K562 (cell line): ENCODE results near the gene CCDC28B. TPM values are rescaled to one million over a fixed set of nuclear protein-coding genes. Genes with fewer than 3 reads are reported as not detected.

Experiments used
- BCL6 ChIP-seq: fragments of 250-450 bp; sonication (Bioruptor Pico); IDR thresholded peaks from 2 replicates; pipeline ENCODE4 v1.4.0; 2020
- BRCA1 ChIP-seq, 2 experiments: fragments of 450-650 bp in 1 of 2; sonication (generic) in 1 of 2; formaldehyde crosslinking in 1 of 2; IDR thresholded peaks; 2 replicates each; pipeline versions ENCODE4 v1.5.0 to v1.6.1; 2017 to 2020; ENCODE audit warnings: mild to moderate bottlenecking in 1 of 2, missing genetic modification reagents in 1 of 2
- COPS2 ChIP-seq: fragments of 450-650 bp; conservative IDR thresholded peaks from 2 replicates; pipeline ENCODE4 v1.6.1; 2016; ENCODE audit warnings: mild to moderate bottlenecking, moderate library complexity
- FOXA3 ChIP-seq, 2 experiments: fragments of 450-650 bp in 1 of 2; sonication (generic) in 1 of 2; formaldehyde crosslinking; IDR thresholded peaks in 1 of 2; conservative IDR thresholded peaks in 1 of 2; 2 replicates each; pipeline versions ENCODE4 v1.4.0 to v1.8.0; 2020 to 2022; ENCODE audit warnings: mild to moderate bottlenecking in 2 of 2, missing genetic modification reagents in 1 of 2
- FOXJ3 ChIP-seq: sonication (generic); formaldehyde crosslinking; IDR thresholded peaks from 2 replicates; pipeline ENCODE4 v1.4.0; 2020; ENCODE audit warnings: mild to moderate bottlenecking, missing genetic modification reagents
- FOXP1 ChIP-seq: sonication (generic); formaldehyde crosslinking; IDR thresholded peaks from 2 replicates; pipeline ENCODE4 v1.8.0; 2022; ENCODE audit warnings: mild to moderate bottlenecking, missing genetic modification reagents
- HCFC1 ChIP-seq: IDR thresholded peaks from 2 replicates; pipeline ENCODE4 v1.6.1; 2012; ENCODE audit warnings: low read depth, low read length, improper control_type of control experiment
- HMGN3 ChIP-seq: IDR thresholded peaks from 2 replicates; pipeline ENCODE4 v1.6.1; 2011; ENCODE audit warnings: borderline replicate concordance, low read depth, mild to moderate bottlenecking, mixed read lengths, low read length; ENCODE audit not compliant: insufficient read length; ENCODE audit errors: extremely low read depth
- KDM2B ChIP-seq: fragments of 250-450 bp; sonication (Bioruptor Pico); IDR thresholded peaks from 2 replicates; pipeline ENCODE4 v1.8.0; 2021; ENCODE audit warnings: mild to moderate bottlenecking, moderate library complexity
- LEF1 ChIP-seq: fragments of 450-650 bp; IDR thresholded peaks from 2 replicates; pipeline ENCODE4 v1.6.1; 2016; ENCODE audit warnings: mild to moderate bottlenecking
- MEF2A ChIP-seq: IDR thresholded peaks from 2 replicates; pipeline ENCODE4 v1.6.1; 2011; ENCODE audit warnings: low read depth, mild to moderate bottlenecking, low read length, moderate library complexity; ENCODE audit not compliant: control insufficient read depth
- NEUROD1 ChIP-seq: fragments of 150-350 bp; IDR thresholded peaks from 2 replicates; pipeline ENCODE4 v1.6.1; 2014; ENCODE audit warnings: borderline replicate concordance, low read length, low read depth; ENCODE audit not compliant: partially characterized antibody
- NR2F6 ChIP-seq: fragments of 450-650 bp; formaldehyde crosslinking; IDR thresholded peaks from 2 replicates; pipeline ENCODE4 v1.4.0; 2020; ENCODE audit warnings: mild to moderate bottlenecking
- POLR2G ChIP-seq: fragments of 200-400 bp; formaldehyde crosslinking; IDR thresholded peaks from 2 replicates; pipeline ENCODE4 v1.6.1; 2017; ENCODE audit warnings: low read depth, mild to moderate bottlenecking, antibody characterized with exemption, low read length, moderate library complexity
- TCFL5 ChIP-seq: fragments of 250-450 bp; sonication (Bioruptor Pico); conservative IDR thresholded peaks from 2 replicates; pipeline ENCODE4 v1.6.1; 2021; ENCODE audit warnings: mild to moderate bottlenecking, moderate library complexity, matching md5 sums
- ZFX ChIP-seq: sonication (generic); formaldehyde crosslinking; IDR thresholded peaks from 2 replicates; pipeline ENCODE4 v1.8.0; 2022; ENCODE audit warnings: mild to moderate bottlenecking, missing genetic modification reagents, moderate library complexity
- ZNF212 ChIP-seq: fragments of 450-650 bp; formaldehyde crosslinking; IDR thresholded peaks from 2 replicates; pipeline ENCODE4 v1.4.0; 2020; ENCODE audit warnings: mild to moderate bottlenecking
- ZNF778 ChIP-seq: fragments of 450-650 bp; formaldehyde crosslinking; IDR thresholded peaks from 2 replicates; pipeline ENCODE4 v1.4.0; 2020; ENCODE audit warnings: mild to moderate bottlenecking, moderate library complexity
- polyA plus RNA-seq, 8 experiments: library from polyadenylated mRNA; depleted of rRNA in 4 of 8; stranded (reverse) in 5 of 8; unstranded in 3 of 8; fragments of >200 nt; fragmentation: Nextera tagmentation in 2 of 8; fragmentation: Illumina TruSeq in 1 of 8; extraction: Ambion mirVana in 2 of 8; extraction: Trizol in 1 of 8; gene quantifications; 2 replicates each; pipeline versions ENCODE4 v1.2.1 to v1.2.3, GENCODE V29; 2011 to 2014; ENCODE audit warnings: inconsistent platforms in 1 of 8, missing spikeins in 1 of 8
- total RNA-seq, 7 experiments: library from RNA; depleted of rRNA in 6 of 7; stranded (reverse); fragments of >200 nt in 6 of 7; fragmentation: Illumina TruSeq in 2 of 7; extraction: Trizol in 2 of 7; gene quantifications; 2 replicates each; pipeline versions ENCODE4 v1.2.1 to v1.2.3, GENCODE V29; 2011 to 2021; ENCODE audit warnings: low replicate concordance in 1 of 7
- TF ChIP-seq, protein P1 (sequence below): fragments of 250-450 bp; sonication (Bioruptor Pico); IDR thresholded peaks from 2 replicates; pipeline ENCODE4 v1.4.0; 2020; ENCODE audit warnings: mild to moderate bottlenecking, moderate library complexity
- TF ChIP-seq, protein P2 (sequence below): fragments of 450-650 bp; formaldehyde crosslinking; IDR thresholded peaks from 2 replicates; pipeline ENCODE4 v1.4.0; 2020; ENCODE audit warnings: mild to moderate bottlenecking, moderate library complexity
- TF ChIP-seq, protein P3 (sequence below): sonication (generic); IDR thresholded peaks from 2 replicates; pipeline ENCODE4 v1.6.1; 2016
- TF ChIP-seq, protein P4 (sequence below): IDR thresholded peaks from 2 replicates; pipeline ENCODE4 v1.6.1; 2012; ENCODE audit warnings: low read depth, low read length, improper control_type of control experiment, borderline replicate concordance

Gene CCDC28B
- total and polyA plus RNA-seq, 9 of the 15 experiments (the other 6 are each of a cell fraction or from before 2014, with no cell fraction given), result 5.7 to 54.5 (median 31.7) TPM

DNA sequence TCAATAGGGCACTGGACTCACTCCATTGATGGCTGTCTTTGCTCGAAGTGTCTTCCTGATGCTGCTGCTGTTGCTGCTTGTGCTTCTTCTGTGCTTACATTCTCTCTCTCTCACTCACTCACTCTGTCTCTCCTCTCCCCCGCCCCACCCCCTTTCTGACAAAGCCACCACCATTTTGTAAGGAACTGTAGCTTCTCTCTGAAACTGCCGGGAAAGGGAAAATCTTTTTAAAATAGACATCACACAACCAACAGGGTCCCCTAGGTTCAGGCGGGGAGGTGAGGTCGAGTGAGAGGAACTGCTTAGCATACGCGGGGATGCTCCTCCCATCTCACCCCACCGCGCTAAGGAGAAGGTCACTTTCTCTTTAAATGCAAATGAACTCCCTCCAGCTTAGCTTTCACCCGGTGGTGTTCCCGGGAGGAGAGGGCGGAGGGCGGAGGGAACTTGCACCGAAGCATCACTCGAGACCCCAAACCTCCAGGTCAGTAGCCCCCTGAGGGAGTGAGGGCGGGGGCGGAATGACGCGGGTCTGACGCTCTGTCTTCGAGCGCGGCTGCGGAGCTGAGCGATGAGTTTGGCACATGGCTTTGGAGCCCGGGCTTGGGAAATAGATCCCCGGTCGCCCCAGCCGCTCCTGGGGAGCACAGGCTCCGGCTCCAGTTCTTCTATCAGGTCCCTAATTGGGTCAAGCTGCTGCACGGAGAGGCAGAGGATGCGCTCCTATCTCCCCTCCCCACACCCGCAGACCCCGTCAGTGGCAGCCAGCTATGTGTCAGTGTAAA, at the start of gene CCDC28B (continued):
- TF ChIP-seq LEF1 (no peak), FOXA3 (CRISPR knock-in tag; conservative IDR thresholded peaks at IDR 0.05 in 1 of 2, IDR thresholded peaks at IDR 0.05 in 1 of 2) (peak in 1 of 2 experiments; percentile 83; a peak in 1 of 4 replicates), BCL6 (CRISPR knock-in tag) (no peak), NR2F6 (CRISPR knock-in tag) (no peak), FOXP1 (CRISPR knock-in tag) (peak; percentile 80), ZNF212 (no peak), ZFX (CRISPR knock-in tag) (0 out of 2 replicates have a peak, but pooled peaks have one; percentile 24), NEUROD1 (peak; percentile 16), MEF2A (no peak), HMGN3 (peak; percentile 29), HCFC1 (no peak), COPS2 (no peak), POLR2G (peak; percentile 76), BRCA1 (IDR thresholded peaks at IDR 0.05) (no peak), BRCA1 (CRISPR knock-in tag; IDR thresholded peaks at IDR 0.05) (no peak), KDM2B (no peak), TCFL5 (CRISPR knock-in tag) (no peak), FOXJ3 (CRISPR knock-in tag) (no peak), ZNF778 (CRISPR knock-in tag) (no peak)
- TF ChIP-seq, protein P1, sequence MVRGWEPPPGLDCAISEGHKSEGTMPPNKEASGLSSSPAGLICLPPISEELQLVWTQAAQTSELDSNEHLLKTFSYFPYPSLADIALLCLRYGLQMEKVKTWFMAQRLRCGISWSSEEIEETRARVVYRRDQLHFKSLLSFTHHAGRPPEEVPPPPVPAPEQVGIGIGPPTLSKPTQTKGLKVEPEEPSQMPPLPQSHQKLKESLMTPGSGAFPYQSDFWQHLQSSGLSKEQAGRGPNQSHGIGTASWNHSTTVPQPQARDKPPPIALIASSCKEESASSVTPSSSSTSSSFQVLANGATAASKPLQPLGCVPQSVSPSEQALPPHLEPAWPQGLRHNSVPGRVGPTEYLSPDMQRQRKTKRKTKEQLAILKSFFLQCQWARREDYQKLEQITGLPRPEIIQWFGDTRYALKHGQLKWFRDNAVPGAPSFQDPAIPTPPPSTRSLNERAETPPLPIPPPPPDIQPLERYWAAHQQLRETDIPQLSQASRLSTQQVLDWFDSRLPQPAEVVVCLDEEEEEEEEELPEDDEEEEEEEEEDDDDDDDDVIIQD (CRISPR knock-in tag), result no peak
- TF ChIP-seq, protein P2, sequence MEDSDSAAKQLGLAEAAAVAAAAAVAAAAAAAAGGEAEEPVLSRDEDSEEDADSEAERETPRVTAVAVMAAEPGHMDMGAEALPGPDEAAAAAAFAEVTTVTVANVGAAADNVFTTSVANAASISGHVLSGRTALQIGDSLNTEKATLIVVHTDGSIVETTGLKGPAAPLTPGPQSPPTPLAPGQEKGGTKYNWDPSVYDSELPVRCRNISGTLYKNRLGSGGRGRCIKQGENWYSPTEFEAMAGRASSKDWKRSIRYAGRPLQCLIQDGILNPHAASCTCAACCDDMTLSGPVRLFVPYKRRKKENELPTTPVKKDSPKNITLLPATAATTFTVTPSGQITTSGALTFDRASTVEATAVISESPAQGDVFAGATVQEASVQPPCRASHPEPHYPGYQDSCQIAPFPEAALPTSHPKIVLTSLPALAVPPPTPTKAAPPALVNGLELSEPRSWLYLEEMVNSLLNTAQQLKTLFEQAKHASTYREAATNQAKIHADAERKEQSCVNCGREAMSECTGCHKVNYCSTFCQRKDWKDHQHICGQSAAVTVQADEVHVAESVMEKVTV (CRISPR knock-in tag), result peak; percentile 34; the same call in 1 of the 2 replicates
- TF ChIP-seq, protein P3, sequence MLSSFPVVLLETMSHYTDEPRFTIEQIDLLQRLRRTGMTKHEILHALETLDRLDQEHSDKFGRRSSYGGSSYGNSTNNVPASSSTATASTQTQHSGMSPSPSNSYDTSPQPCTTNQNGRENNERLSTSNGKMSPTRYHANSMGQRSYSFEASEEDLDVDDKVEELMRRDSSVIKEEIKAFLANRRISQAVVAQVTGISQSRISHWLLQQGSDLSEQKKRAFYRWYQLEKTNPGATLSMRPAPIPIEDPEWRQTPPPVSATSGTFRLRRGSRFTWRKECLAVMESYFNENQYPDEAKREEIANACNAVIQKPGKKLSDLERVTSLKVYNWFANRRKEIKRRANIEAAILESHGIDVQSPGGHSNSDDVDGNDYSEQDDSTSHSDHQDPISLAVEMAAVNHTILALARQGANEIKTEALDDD, result no peak
- TF ChIP-seq, protein P4, sequence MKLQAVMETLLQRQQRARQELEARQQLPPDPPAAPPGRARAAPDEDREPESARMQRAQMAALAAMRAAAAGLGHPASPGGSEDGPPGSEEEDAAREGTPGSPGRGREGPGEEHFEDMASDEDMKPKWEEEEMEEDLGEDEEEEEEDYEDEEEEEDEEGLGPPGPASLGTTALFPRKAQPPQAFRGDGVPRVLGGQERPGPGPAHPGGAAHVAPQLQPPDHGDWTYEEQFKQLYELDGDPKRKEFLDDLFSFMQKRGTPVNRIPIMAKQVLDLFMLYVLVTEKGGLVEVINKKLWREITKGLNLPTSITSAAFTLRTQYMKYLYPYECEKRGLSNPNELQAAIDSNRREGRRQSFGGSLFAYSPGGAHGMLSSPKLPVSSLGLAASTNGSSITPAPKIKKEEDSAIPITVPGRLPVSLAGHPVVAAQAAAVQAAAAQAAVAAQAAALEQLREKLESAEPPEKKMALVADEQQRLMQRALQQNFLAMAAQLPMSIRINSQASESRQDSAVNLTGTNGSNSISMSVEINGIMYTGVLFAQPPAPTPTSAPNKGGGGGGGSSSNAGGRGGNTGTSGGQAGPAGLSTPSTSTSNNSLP, result no peak
